ENCODE measurements around the gene ADAMTS6.

The ADAMTS6 gene

DNA sequence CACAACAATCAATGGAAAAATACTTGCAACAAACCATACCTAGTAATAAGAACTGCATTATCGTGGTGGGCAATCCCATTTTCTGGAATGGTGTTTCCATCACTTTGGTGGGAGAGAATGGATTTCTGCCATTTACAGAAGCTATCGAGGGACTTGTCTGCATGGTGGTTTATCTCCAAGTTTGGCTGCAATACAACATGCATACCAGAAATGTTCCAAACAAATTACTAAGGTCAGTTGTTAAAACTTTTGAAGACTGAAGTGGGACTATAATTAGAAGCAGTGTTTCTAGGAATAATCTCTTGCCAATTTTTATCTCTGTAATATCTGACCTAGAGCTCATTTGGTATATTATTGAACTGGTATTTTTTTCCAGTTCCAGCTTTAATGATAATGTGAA lies 30.3 kb downstream of the ADAMTS6 start:
- TF ChIP-seq FOXP2 (optimal IDR thresholded peaks at IDR 0.05; ENCODE audit: borderline replicate concordance, extremely low read depth, extremely low read length, insufficient read depth) = no peak
- no peak for TF ChIP-seq SIN3A (IDR thresholded peaks at IDR 0.05; ENCODE audit: borderline replicate concordance, insufficient read depth, low read length)
- TF ChIP-seq POLR2AphosphoS5 (IDR thresholded peaks at IDR 0.05; ENCODE audit: low read depth, low read length) = no peak
- no peak for TF ChIP-seq TAF1 (IDR thresholded peaks at IDR 0.05; ENCODE audit: borderline replicate concordance, insufficient read depth, low read length)
- TF ChIP-seq, protein P1, sequence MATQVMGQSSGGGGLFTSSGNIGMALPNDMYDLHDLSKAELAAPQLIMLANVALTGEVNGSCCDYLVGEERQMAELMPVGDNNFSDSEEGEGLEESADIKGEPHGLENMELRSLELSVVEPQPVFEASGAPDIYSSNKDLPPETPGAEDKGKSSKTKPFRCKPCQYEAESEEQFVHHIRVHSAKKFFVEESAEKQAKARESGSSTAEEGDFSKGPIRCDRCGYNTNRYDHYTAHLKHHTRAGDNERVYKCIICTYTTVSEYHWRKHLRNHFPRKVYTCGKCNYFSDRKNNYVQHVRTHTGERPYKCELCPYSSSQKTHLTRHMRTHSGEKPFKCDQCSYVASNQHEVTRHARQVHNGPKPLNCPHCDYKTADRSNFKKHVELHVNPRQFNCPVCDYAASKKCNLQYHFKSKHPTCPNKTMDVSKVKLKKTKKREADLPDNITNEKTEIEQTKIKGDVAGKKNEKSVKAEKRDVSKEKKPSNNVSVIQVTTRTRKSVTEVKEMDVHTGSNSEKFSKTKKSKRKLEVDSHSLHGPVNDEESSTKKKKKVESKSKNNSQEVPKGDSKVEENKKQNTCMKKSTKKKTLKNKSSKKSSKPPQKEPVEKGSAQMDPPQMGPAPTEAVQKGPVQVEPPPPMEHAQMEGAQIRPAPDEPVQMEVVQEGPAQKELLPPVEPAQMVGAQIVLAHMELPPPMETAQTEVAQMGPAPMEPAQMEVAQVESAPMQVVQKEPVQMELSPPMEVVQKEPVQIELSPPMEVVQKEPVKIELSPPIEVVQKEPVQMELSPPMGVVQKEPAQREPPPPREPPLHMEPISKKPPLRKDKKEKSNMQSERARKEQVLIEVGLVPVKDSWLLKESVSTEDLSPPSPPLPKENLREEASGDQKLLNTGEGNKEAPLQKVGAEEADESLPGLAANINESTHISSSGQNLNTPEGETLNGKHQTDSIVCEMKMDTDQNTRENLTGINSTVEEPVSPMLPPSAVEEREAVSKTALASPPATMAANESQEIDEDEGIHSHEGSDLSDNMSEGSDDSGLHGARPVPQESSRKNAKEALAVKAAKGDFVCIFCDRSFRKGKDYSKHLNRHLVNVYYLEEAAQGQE (IDR thresholded peaks at IDR 0.05; ENCODE audit: insufficient read depth in 1 of 2, low read depth in 2 of 2, low read length in 2 of 2) = no peak

DNA sequence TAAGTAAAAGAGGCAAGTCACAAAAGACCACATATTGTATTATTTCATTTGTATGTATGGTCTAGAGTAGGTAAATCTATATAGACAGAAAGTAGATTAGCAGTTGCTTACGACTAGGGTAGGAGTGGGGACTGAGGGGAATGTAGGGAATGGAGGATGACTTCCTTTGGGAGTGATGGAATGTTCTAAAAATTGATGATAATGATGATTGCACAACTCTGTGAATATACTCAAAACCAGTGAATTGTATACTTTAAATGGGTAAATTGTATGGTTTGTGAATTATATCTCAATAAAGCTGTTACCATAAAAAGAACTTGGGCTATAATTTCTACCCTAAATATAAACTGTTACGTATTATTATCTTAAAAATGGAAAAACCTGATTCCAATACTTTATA lies 35.0 kb downstream of the ADAMTS6 start:
- TF ChIP-seq, protein P1 (IDR thresholded peaks at IDR 0.05; ENCODE audit: insufficient read depth in 1 of 2, low read depth in 2 of 2, low read length in 2 of 2) = no peak
- no peak for TF ChIP-seq FOXP2 (optimal IDR thresholded peaks at IDR 0.05; ENCODE audit: borderline replicate concordance, extremely low read depth, extremely low read length, insufficient read depth)
- no peak for TF ChIP-seq SIN3A (IDR thresholded peaks at IDR 0.05; ENCODE audit: borderline replicate concordance, insufficient read depth, low read length)
- no peak for TF ChIP-seq POLR2AphosphoS5 (IDR thresholded peaks at IDR 0.05; ENCODE audit: low read depth, low read length)
- TF ChIP-seq TAF1 (IDR thresholded peaks at IDR 0.05; ENCODE audit: borderline replicate concordance, insufficient read depth, low read length) = no peak

DNA sequence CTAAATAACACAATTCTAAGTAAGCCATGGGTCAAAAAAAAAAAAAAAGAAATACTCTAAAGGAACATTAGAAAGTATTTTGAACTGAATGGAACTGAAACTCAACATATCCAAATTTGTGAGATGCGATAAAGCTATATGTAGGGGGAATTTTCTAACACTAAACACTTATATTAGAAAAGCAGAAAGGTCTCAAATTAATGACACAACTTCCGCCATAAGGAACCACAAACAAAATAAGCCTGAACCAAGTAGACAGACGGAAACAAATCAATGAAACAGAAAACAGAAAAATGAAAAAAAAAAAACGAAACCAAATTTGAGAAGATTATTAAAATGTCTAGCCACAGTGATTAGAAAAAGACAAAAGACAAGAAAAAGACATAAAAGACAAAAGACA lies 39.9 kb downstream of the ADAMTS6 start:
- no peak for TF ChIP-seq SIN3A (IDR thresholded peaks at IDR 0.05; ENCODE audit: borderline replicate concordance, insufficient read depth, low read length)
- TF ChIP-seq, protein P1 (IDR thresholded peaks at IDR 0.05; ENCODE audit: insufficient read depth in 1 of 2, low read depth in 2 of 2, low read length in 2 of 2) = no peak
- no peak for TF ChIP-seq FOXP2 (optimal IDR thresholded peaks at IDR 0.05; ENCODE audit: borderline replicate concordance, extremely low read depth, extremely low read length, insufficient read depth)
- no peak for TF ChIP-seq TAF1 (IDR thresholded peaks at IDR 0.05; ENCODE audit: borderline replicate concordance, insufficient read depth, low read length)
- TF ChIP-seq POLR2AphosphoS5 (IDR thresholded peaks at IDR 0.05; ENCODE audit: low read depth, low read length) = no peak

DNA sequence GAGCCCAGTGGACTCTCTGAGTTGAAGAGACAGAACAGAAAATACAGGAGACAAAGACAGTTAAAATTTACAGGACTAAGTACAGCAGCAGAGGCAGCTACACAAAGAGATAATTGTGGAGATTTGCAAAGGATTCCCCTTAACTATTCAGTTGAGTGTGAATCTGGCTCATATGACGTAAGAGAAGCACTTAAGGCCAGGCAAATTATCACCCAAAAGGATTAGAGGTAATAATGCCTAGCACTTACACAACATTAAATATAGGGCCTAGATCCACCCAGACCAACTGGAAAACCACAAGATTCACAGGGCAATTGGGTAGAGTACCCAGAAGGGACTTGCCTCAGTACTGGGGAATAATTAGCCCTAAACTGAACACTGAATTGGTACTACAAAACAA lies 41.3 kb downstream of the ADAMTS6 start:
- TF ChIP-seq, protein P1 (IDR thresholded peaks at IDR 0.05; ENCODE audit: insufficient read depth in 1 of 2, low read depth in 2 of 2, low read length in 2 of 2) = no peak
- TF ChIP-seq POLR2AphosphoS5 (IDR thresholded peaks at IDR 0.05; ENCODE audit: low read depth, low read length) (no peak), SIN3A (IDR thresholded peaks at IDR 0.05; ENCODE audit: borderline replicate concordance, insufficient read depth, low read length) (no peak), FOXP2 (optimal IDR thresholded peaks at IDR 0.05; ENCODE audit: borderline replicate concordance, extremely low read depth, extremely low read length, insufficient read depth) (no peak), TAF1 (IDR thresholded peaks at IDR 0.05; ENCODE audit: borderline replicate concordance, insufficient read depth, low read length) (no peak)

DNA sequence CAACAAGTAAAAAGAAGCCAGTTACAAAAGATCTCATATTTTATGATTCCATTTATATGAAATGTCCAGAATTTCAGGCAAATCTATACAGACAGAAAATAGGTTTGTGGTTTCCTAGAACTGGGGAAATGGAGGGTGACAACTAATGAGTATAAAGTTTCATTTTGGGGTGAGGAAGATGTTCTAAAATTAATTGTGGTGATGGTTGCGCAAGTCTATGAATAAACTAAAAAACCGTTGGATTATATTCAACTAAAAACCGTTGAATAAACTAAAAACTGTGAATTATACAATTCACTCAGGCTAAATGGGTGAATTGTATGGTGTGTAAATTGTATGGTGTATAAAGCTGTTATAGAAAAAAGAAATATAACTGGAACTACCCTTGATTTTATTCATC lies 47.6 kb downstream of the ADAMTS6 start:
- TF ChIP-seq, protein P1 (IDR thresholded peaks at IDR 0.05; ENCODE audit: insufficient read depth in 1 of 2, low read depth in 2 of 2, low read length in 2 of 2) = no peak
- TF ChIP-seq TAF1 (IDR thresholded peaks at IDR 0.05; ENCODE audit: borderline replicate concordance, insufficient read depth, low read length) (no peak), FOXP2 (optimal IDR thresholded peaks at IDR 0.05; ENCODE audit: borderline replicate concordance, extremely low read depth, extremely low read length, insufficient read depth) (no peak), POLR2AphosphoS5 (IDR thresholded peaks at IDR 0.05; ENCODE audit: low read depth, low read length) (no peak), SIN3A (IDR thresholded peaks at IDR 0.05; ENCODE audit: borderline replicate concordance, insufficient read depth, low read length) (no peak)
